Measurements from ENCODE around the gene LSM14B. TPM values are rescaled to one million over a fixed set of nuclear protein-coding genes. Genes with fewer than 3 reads are reported as not detected.

Gene LSM14B
- total RNA-seq, 1 experiment from 2014 or later = 61.5 TPM

GRCh38 chr20:62120365-62120762 is 1.9 kb upstream of the LSM14B start:
- Histone ChIP-seq H3F3A (ENCODE audit: insufficient read depth, low read depth) (peaks cover 17% of the 10 kb centered on the region), H3K27ac (no peak overlapping the region), H3K27me3 (ENCODE audit: insufficient read depth, low read depth) (peaks cover 42% of the 10 kb centered on the region), H4K20me1 (ENCODE audit: insufficient read depth) (peaks cover 23% of the 10 kb centered on the region), H3K9me3 (ENCODE audit: insufficient read depth, low read depth) (no peaks in the 10 kb centered on the region), H2AFZ (no peak overlapping the region), H3K9me2 (ENCODE audit: insufficient read depth) (no peaks in the 10 kb centered on the region), H3K4me2 (no peak overlapping the region), H3K79me2 (ENCODE audit: low read depth) (peaks cover 23% of the 10 kb centered on the region), H3K4me1 (replicated peaks; ENCODE audit: insufficient read depth) (peaks cover 15% of the 10 kb centered on the region), H3K4me3 (no peak overlapping the region), H3K36me3 (ENCODE audit: low read depth) (0 out of 2 replicates have a peak, but pooled peaks cover 4% of the 10 kb centered on the region)
- no TSS peak for BruUV-seq (replicated peaks)
- no peak for DNase-seq
- CTCF ChIA-PET = no interaction called here
- intact Hi-C loops (cut with micrococcal nuclease; ENCODE audit: unreplicated experiment) = loop anchor here (2.0 to 5.0 kb wide), 2 partner anchors 34 to 108 kb away; no protein-coding TSS in a partner anchor
- TF ChIP-seq CTCF (conservative IDR thresholded peaks at IDR 0.05) (no peak), EZH2 (IDR thresholded peaks at IDR 0.05; ENCODE audit: low read depth) (no peak)
- POLR2A ChIA-PET (ENCODE audit: unreplicated experiment) = no interaction called here

GRCh38 chr20:62120990-62121775 is 1.1 kb upstream of the LSM14B start:
- Histone ChIP-seq H3K27ac (peak overlapping the region; percentile 95), H3K27me3 (ENCODE audit: insufficient read depth, low read depth) (peaks cover 37% of the 10 kb centered on the region), H3F3A (ENCODE audit: insufficient read depth, low read depth) (peaks cover 17% of the 10 kb centered on the region), H4K20me1 (ENCODE audit: insufficient read depth) (peaks cover 25% of the 10 kb centered on the region), H3K4me3 (peak overlapping the region; percentile 80), H3K4me1 (replicated peaks; ENCODE audit: insufficient read depth) (peaks cover 15% of the 10 kb centered on the region), H3K9me2 (ENCODE audit: insufficient read depth) (no peaks in the 10 kb centered on the region), H3K9me3 (ENCODE audit: insufficient read depth, low read depth) (no peaks in the 10 kb centered on the region), H3K4me2 (peak overlapping the region; percentile 87), H3K36me3 (ENCODE audit: low read depth) (0 out of 2 replicates have a peak, but pooled peaks cover 11% of the 10 kb centered on the region), H2AFZ (peak overlapping the region; percentile 99), H3K79me2 (ENCODE audit: low read depth) (peaks cover 26% of the 10 kb centered on the region)
- peak in 1 of 2 experiments; percentile 64 for DNase-seq
- TF ChIP-seq EZH2 (IDR thresholded peaks at IDR 0.05; ENCODE audit: low read depth) = no peak
- TF ChIP-seq CTCF (conservative IDR thresholded peaks at IDR 0.05) = no peak
- ChIA-PET CTCF (no interaction called here), POLR2A (ENCODE audit: unreplicated experiment) (interaction anchor here (0.6 to 0.8 kb wide), 4 partner anchors 115 to 712 kb away, joined by 3 to 4 read pairs (median 4); no protein-coding TSS in a partner anchor)
- intact Hi-C loops (cut with micrococcal nuclease; ENCODE audit: unreplicated experiment) = loop anchor here (2.0 to 5.0 kb wide), 2 partner anchors 34 to 109 kb away; no protein-coding TSS in a partner anchor
- TSS peak; percentile 78 for BruUV-seq (replicated peaks)

GRCh38 chr20:62122654-62123449 is 577 bp downstream of the LSM14B start:
- DNase-seq = peak in 1 of 2 experiments; percentile 74
- Histone ChIP-seq H3K4me2 (peak overlapping the region; percentile 81), H3K27ac (no peak overlapping the region), H3K4me1 (replicated peaks; ENCODE audit: insufficient read depth) (peaks cover 15% of the 10 kb centered on the region), H2AFZ (peak overlapping the region; percentile 74), H3K79me2 (ENCODE audit: low read depth) (peaks cover 26% of the 10 kb centered on the region), H3K4me3 (peak overlapping the region; percentile 79), H3K9me2 (ENCODE audit: insufficient read depth) (no peaks in the 10 kb centered on the region), H3K36me3 (ENCODE audit: low read depth) (peaks cover 17% of the 10 kb centered on the region; the same call in 1 of the 2 replicates), H3K27me3 (ENCODE audit: insufficient read depth, low read depth) (peaks cover 20% of the 10 kb centered on the region), H3F3A (ENCODE audit: insufficient read depth, low read depth) (peaks cover 17% of the 10 kb centered on the region), H4K20me1 (ENCODE audit: insufficient read depth) (peaks cover 25% of the 10 kb centered on the region), H3K9me3 (ENCODE audit: insufficient read depth, low read depth) (no peaks in the 10 kb centered on the region)
- intact Hi-C loops (cut with micrococcal nuclease; ENCODE audit: unreplicated experiment) = loop anchor here (1.0 to 5.0 kb wide), 3 partner anchors 20 to 111 kb away; partner anchors contain the start of genes PSMA7 and SS18L1
- ChIA-PET CTCF (interaction anchor here (0.6 kb wide), 1 partner anchor 750 kb away, joined by 6 read pairs; no protein-coding TSS in a partner anchor), POLR2A (ENCODE audit: unreplicated experiment) (interaction anchor here (0.6 kb wide), 1 partner anchor 702 kb away, joined by 3 read pairs; no protein-coding TSS in a partner anchor)
- no peak for TF ChIP-seq EZH2 (IDR thresholded peaks at IDR 0.05; ENCODE audit: low read depth)
- TF ChIP-seq CTCF (conservative IDR thresholded peaks at IDR 0.05) = no peak
- no TSS peak for BruUV-seq (replicated peaks)
